OCI-LY1 (cell line): ENCODE measurements around the gene TUFT1.

Experiments used
- H2AFZ ChIP-seq: fragments of 200-600 bp; sonication (generic), shearing (Covaris generic); 2 replicates; pipeline ENCODE4 v1.6.0; 2014; ENCODE audit warnings: antibody characterized with exemption, mild to moderate bottlenecking, low read length
- H3F3A ChIP-seq: fragments of 200-600 bp; sonication (generic), shearing (Covaris generic); 2 replicates; pipeline ENCODE4 v1.6.0; 2014; ENCODE audit warnings: mild to moderate bottlenecking, antibody characterized with exemption, low read length, moderate library complexity; ENCODE audit not compliant: insufficient read depth
- H3K27ac ChIP-seq: fragments of 200-600 bp; sonication (generic); 2 replicates; pipeline ENCODE4 v1.5.1; 2014; ENCODE audit warnings: low read length, mixed run types, mild to moderate bottlenecking, low read depth; ENCODE audit not compliant: poor library complexity, severe bottlenecking
- H3K27me3 ChIP-seq: fragments of 200-600 bp; sonication (generic); 2 replicates; pipeline ENCODE4 v1.6.0; 2014; ENCODE audit warnings: antibody characterized with exemption, mild to moderate bottlenecking, low read length, moderate library complexity; ENCODE audit not compliant: insufficient read depth
- H3K36me3 ChIP-seq: fragments of 200-600 bp; sonication (generic); 2 replicates; pipeline ENCODE4 v1.6.1; 2014; ENCODE audit warnings: mild to moderate bottlenecking, antibody characterized with exemption, low read length, moderate library complexity, mixed read lengths; ENCODE audit not compliant: insufficient read depth
- H3K4me1 ChIP-seq: fragments of 200-600 bp; sonication (generic); 2 replicates; pipeline ENCODE4 v1.5.1; 2014; ENCODE audit warnings: mild to moderate bottlenecking, low read length, moderate library complexity; ENCODE audit not compliant: insufficient read depth, severe bottlenecking
- H3K4me2 ChIP-seq: fragments of 200-600 bp; sonication (generic), shearing (Covaris generic); 2 replicates; pipeline ENCODE4 v1.6.1; 2014; ENCODE audit warnings: low read length
- H3K4me3 ChIP-seq: fragments of 200-600 bp; sonication (generic); 2 replicates; pipeline ENCODE4 v1.5.1; 2014; ENCODE audit warnings: low read length, low read depth, mild to moderate bottlenecking, mixed read lengths; ENCODE audit not compliant: poor library complexity, severe bottlenecking
- H3K79me2 ChIP-seq: fragments of 200-600 bp; shearing (Covaris generic); 2 replicates; pipeline ENCODE4 v1.6.1; 2016; ENCODE audit warnings: mixed run types, low read length, mixed read lengths; ENCODE audit not compliant: insufficient read depth
- H3K9ac ChIP-seq: fragments of 200-600 bp; sonication (generic), shearing (Covaris generic); 2 replicates; pipeline ENCODE4 v1.6.1; 2014; ENCODE audit warnings: mild to moderate bottlenecking, low read length, mixed read lengths
- H3K9me2 ChIP-seq: fragments of 200-600 bp; sonication (generic), shearing (Covaris generic); 2 replicates; pipeline ENCODE4 v1.6.1; 2014; ENCODE audit warnings: low read depth, mild to moderate bottlenecking, low read length, mixed read lengths
- H3K9me3 ChIP-seq: fragments of 200-600 bp; shearing (Covaris generic); 2 replicates; pipeline ENCODE4 v1.6.1; 2014; ENCODE audit warnings: low read length, mixed read lengths
- H4K20me1 ChIP-seq: fragments of 200-600 bp; sonication (generic), shearing (Covaris generic); 2 replicates; pipeline ENCODE4 v1.6.0; 2016; ENCODE audit warnings: mild to moderate bottlenecking, low read length; ENCODE audit not compliant: insufficient read depth
- EZH2 ChIP-seq: fragments of 200-600 bp; sonication (generic), shearing (Covaris generic); IDR thresholded peaks from 2 replicates; pipeline ENCODE4 v1.8.0; 2017; ENCODE audit warnings: borderline replicate concordance, mixed run types, mild to moderate bottlenecking, antibody characterized with exemption, low read length, moderate library complexity, mixed read lengths
- TF ChIP-seq, protein P1 (sequence below): fragments of 200-600 bp; sonication (generic), shearing (Covaris generic); IDR thresholded peaks from 2 replicates; pipeline ENCODE4 v1.5.1; 2017; ENCODE audit warnings: mild to moderate bottlenecking, antibody characterized with exemption, low read length, moderate library complexity, mixed read lengths

TUFT1 gene

DNA sequence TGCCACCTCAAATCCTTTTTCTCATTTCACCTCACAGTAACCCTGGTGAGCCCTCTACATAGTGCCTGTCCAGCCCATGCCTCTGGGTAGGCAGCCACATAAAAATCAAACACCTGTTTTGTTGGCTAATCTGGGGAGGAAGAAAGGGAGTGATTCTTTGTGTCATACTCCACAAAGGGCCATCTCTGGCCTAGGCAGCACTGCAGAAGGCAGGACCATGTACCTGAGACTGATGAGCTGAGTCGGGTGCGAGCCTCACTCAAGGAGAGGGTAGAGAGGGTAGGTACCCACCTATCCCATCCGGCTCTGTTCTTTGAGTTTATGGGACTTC lies 7.8 kb downstream of the TUFT1 start:
- Histone ChIP-seq H3K4me3 (no peak overlapping the region), H3K9ac (no peak overlapping the region), H2AFZ (no peak overlapping the region), H4K20me1 (no peaks in the 10 kb centered on the region), H3F3A (no peaks in the 10 kb centered on the region), H3K9me3 (no peaks in the 10 kb centered on the region), H3K79me2 (no peaks in the 10 kb centered on the region), H3K4me2 (no peak overlapping the region), H3K4me1 (no peaks in the 10 kb centered on the region), H3K27me3 (no peaks in the 10 kb centered on the region), H3K36me3 (no peaks in the 10 kb centered on the region), H3K9me2 (no peaks in the 10 kb centered on the region), H3K27ac (no peak overlapping the region)
- TF ChIP-seq, protein P1, sequence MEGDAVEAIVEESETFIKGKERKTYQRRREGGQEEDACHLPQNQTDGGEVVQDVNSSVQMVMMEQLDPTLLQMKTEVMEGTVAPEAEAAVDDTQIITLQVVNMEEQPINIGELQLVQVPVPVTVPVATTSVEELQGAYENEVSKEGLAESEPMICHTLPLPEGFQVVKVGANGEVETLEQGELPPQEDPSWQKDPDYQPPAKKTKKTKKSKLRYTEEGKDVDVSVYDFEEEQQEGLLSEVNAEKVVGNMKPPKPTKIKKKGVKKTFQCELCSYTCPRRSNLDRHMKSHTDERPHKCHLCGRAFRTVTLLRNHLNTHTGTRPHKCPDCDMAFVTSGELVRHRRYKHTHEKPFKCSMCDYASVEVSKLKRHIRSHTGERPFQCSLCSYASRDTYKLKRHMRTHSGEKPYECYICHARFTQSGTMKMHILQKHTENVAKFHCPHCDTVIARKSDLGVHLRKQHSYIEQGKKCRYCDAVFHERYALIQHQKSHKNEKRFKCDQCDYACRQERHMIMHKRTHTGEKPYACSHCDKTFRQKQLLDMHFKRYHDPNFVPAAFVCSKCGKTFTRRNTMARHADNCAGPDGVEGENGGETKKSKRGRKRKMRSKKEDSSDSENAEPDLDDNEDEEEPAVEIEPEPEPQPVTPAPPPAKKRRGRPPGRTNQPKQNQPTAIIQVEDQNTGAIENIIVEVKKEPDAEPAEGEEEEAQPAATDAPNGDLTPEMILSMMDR = no peak

DNA sequence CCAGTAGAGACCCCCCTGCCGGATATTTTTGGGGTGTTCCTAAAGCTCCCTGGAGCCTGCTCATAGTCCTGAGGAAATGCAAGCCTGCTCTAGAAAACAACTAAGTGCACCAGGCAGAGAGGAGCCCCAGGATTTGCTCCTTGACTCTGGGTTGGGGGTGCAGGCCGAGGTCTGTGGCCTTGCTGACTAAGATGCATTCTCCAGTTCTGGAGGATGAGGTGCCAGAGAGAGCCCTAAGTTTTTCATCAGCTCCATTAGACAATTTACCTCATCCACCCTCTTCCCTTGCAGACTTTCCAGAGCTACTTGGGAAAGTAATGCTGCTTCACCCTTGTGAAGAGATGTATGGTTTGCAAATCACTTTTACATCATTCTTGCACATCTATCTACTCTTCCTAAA lies 9.1 kb downstream of the TUFT1 start:
- Histone ChIP-seq H3K36me3 (no peaks in the 10 kb centered on the region), H3K79me2 (no peaks in the 10 kb centered on the region), H4K20me1 (no peaks in the 10 kb centered on the region), H3K27ac (no peak overlapping the region), H2AFZ (no peak overlapping the region), H3K9ac (no peak overlapping the region), H3K4me3 (no peak overlapping the region), H3F3A (no peaks in the 10 kb centered on the region), H3K9me2 (no peaks in the 10 kb centered on the region), H3K4me2 (no peak overlapping the region), H3K9me3 (no peaks in the 10 kb centered on the region), H3K4me1 (no peaks in the 10 kb centered on the region), H3K27me3 (no peaks in the 10 kb centered on the region)
- TF ChIP-seq, protein P1 = no peak
- TF ChIP-seq EZH2 = no peak

DNA sequence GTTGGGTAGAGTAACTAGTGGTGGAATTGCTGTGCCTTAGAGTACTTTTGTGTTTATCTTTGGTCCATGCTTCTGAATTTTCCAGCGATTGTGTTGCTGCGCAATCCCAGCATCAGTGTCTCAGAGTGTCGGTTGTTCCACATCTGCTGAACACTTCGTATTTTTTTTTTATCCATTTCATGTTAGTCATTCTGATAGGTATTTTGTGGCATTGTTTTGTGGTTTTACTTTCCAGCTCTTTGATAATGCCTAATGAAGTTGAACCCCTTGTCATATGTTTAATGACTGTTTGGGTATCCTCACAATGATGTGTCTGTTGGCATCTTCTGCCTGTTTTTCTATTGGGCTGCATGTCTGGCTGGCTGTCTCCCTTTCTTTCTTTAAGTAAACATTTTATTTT lies 13.6 kb downstream of the TUFT1 start:
- Histone ChIP-seq H3K36me3 (no peaks in the 10 kb centered on the region), H3K79me2 (no peaks in the 10 kb centered on the region), H3K4me3 (no peak overlapping the region), H3K4me1 (no peaks in the 10 kb centered on the region), H3K27me3 (no peaks in the 10 kb centered on the region), H4K20me1 (no peaks in the 10 kb centered on the region), H3K27ac (no peak overlapping the region), H3K9me2 (no peaks in the 10 kb centered on the region), H2AFZ (no peak overlapping the region), H3K9ac (no peak overlapping the region), H3F3A (no peaks in the 10 kb centered on the region), H3K4me2 (no peak overlapping the region), H3K9me3 (no peaks in the 10 kb centered on the region)
- TF ChIP-seq EZH2 = no peak
- TF ChIP-seq, protein P1 = no peak
